SIG-M5 treated with dmso at 0.1 percent for 504 hours (cell line): ENCODE data around the gene ARFGAP3.
A peak's percentile ranks its signal among the peaks of the same experiment; 100 is the strongest.
"Not testable (repeated sequence)": the region's sequence is repeated elsewhere in the genome, so short reads cannot be mapped to it uniquely, and the experiment has no call there.

Experiments used
- DNase-seq: peaks from one replicate; lab custom pipeline; 2025; ENCODE audit not compliant: unreplicated experiment; lab: John Stamatoyannopoulos, UW

ARFGAP3 gene

DNA sequence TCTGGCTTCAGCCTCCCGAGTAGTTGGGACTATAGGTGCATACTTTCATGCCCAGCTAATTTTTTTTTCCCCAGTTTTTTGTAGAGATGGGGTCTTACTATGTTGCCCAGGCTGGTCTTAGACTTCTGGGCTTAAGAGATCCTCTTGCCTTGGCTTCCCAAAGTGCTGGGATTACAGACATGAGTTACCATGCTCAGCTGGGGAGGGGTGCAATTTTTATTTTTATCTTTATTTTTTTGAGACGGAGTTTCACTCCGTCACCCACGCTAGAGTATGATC lies 86.7 kb downstream of the ARFGAP3 start:
- DNase-seq = no peak

GRCh38 chr22:42769574-42770447 lies 87.3 kb downstream of the ARFGAP3 start:
- DNase-seq = no peak

DNA sequence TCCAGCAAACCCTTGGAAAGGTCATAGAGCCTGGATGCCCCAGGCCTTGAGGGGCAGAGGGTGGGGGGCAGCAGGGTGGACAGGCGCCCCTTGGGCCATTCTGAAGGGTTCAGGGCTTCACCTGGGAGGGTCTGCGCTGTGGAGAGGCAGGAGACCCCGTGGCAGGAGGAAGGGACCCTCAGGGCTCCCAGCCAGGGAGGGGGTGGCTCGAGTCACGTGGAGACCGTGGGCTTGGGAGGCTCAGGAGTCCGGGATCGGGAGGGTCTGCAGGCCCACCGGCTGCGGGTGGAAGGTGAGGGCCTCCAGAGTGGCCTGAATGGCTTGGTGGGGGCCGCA lies 87.9 kb downstream of the ARFGAP3 start:
- no peak for DNase-seq

- no peak for DNase-seq
Measured at GRCh38 chr22:42768385-42769035, 88.6 kb downstream of the ARFGAP3 start.

- DNase-seq = no peak
Measured at GRCh38 chr22:42766860-42767259, 90.2 kb downstream of the ARFGAP3 start.

DNA sequence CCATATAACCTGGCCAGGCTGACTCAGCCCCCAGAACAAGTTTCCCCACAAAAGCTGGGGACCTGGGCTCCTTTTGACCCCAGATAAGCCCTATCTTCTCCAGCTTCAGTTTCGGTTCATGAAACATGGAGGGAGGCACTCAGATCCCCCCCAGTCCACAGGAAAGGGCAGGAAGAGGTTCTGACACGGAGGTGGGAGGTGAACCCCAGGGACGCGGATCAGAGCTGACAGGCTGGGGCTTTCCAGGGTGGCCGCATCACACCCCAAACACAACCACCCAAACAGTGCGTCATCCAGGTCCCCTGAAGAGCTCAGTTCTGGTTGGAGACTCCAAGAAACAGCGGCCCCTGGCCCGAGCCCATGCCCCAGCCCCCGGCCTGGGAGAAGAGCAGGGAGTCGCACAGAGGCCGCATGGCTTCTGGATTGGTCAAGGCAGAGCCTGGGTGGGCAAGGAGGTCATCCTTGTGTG lies 92.1 kb downstream of the ARFGAP3 start:
- no peak for DNase-seq

DNA sequence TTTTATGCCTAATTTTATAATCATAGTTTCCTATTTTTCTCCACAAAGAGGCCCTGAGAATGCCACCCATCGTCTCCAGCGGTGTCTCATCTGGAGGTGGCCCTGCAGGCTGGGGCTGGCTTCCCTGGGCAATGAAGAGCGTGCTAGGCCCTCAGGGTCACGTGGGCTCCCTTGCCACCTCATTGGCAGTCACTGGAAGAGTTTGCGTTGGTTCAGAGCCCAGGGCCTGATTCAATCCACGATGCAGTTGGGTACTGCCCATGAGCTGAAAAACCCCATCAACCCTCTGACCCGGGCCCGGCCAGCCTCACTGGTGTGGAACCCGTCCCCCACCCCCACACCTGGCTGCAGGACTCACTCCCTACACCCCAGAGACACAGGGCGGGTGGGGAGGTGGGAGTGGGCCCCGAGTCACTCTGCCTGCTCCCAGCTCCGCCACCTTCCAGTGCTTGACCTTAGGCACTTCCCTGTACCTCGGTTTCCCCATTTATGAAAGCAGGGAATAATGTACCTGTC lies 93.0 kb downstream of the ARFGAP3 start:
- DNase-seq = no peak

GRCh38 chr22:42760806-42761565 lies 96.1 kb downstream of the ARFGAP3 start:
- no peak for DNase-seq

GRCh38 chr22:42758931-42759629 lies 98.0 kb downstream of the ARFGAP3 start:
- no peak for DNase-seq

GRCh38 chr22:42755553-42755952 lies 101.5 kb downstream of the ARFGAP3 start:
- DNase-seq = peak; percentile 31

- not testable (repeated sequence) for DNase-seq
Measured at GRCh38 chr22:42755121-42755520, 102.0 kb downstream of the ARFGAP3 start.

- DNase-seq = no peak
Measured at GRCh38 chr22:42754658-42755057, 102.4 kb downstream of the ARFGAP3 start.

GRCh38 chr22:42752912-42753311 lies 104.2 kb downstream of the ARFGAP3 start:
- no peak for DNase-seq

DNA sequence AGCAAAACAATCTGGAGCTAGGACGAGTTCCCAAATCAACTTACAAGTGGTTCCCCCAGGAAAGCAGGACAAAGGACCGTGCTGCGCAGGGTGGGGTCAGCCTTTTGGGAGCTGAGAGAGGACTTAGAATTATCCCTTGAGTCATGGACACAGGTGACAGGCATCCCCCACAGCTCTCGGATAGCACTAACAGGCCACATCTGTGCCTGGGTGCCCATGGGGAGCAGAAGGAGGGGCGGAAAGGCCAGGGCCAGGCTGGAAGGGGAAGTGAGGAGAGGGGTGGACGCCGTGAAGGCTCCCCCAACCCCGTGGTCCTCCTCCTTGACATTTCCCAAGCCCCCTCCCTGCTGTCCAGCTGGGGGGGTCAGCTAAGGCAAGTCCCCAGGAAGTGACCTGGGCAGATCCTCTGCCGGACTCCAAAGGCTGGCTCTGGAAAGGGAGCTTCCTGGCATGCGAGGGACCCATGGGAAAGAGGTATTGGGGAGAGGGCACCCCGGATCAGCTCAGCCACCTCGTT lies 104.8 kb downstream of the ARFGAP3 start:
- no peak for DNase-seq

GRCh38 chr22:42750421-42750820 lies 106.7 kb downstream of the ARFGAP3 start:
- DNase-seq = not testable (repeated sequence)

GRCh38 chr22:42747701-42748513 lies 109.2 kb downstream of the ARFGAP3 start:
- DNase-seq = no peak
